Endodermal cell (in vitro differentiated cells): Measurements from ENCODE around the gene TRRAP. TPM values are rescaled to one million over a fixed set of nuclear protein-coding genes. Genes with fewer than 3 reads are reported as not detected.

Source experiments
- DNase-seq: peaks from one replicate; pipeline ENCODE4 v3.0.0-alpha.2; 2017
- H3K27ac ChIP-seq: 2 replicates; pipeline ENCODE4 v1.5.1; 2013; ENCODE audit warnings: mild to moderate bottlenecking, low read depth, low read length, moderate library complexity
- H3K27me3 ChIP-seq: 2 replicates; pipeline ENCODE4 v1.6.1; 2013; ENCODE audit warnings: mild to moderate bottlenecking, low read length, moderate library complexity; ENCODE audit not compliant: insufficient read depth, control insufficient read depth, poor library complexity, severe bottlenecking
- H3K36me3 ChIP-seq: 2 replicates; pipeline ENCODE4 v1.7.0; 2013; ENCODE audit warnings: mild to moderate bottlenecking, low read length, moderate library complexity; ENCODE audit not compliant: control insufficient read depth, insufficient read depth
- H3K4me1 ChIP-seq: one replicate; pipeline ENCODE4 v1.7.0; 2013; ENCODE audit warnings: low read length; ENCODE audit not compliant: control insufficient read depth, insufficient read depth
- H3K4me3 ChIP-seq: 2 replicates; pipeline ENCODE4 v1.5.1; 2013; ENCODE audit warnings: mild to moderate bottlenecking, low read length, moderate library complexity
- H3K9ac ChIP-seq: 2 replicates; pipeline ENCODE4 v1.6.1; 2013; ENCODE audit warnings: mild to moderate bottlenecking, low read length, moderate library complexity; ENCODE audit not compliant: poor library complexity, severe bottlenecking; ENCODE audit errors: extremely low read depth
- H3K9me3 ChIP-seq: 2 replicates; pipeline ENCODE4 v1.6.1; 2013; ENCODE audit warnings: mild to moderate bottlenecking, low read length, moderate library complexity; ENCODE audit not compliant: control insufficient read depth
- H3K27ac Mint-ChIP-seq: 2 replicates; pipeline ENCODE4 v1.8.0; 2020; ENCODE audit warnings: mixed read lengths
- H3K27me3 Mint-ChIP-seq: 2 replicates; pipeline ENCODE4 v1.8.0; 2021; ENCODE audit warnings: mild to moderate bottlenecking, mixed read lengths; ENCODE audit not compliant: insufficient read depth
- H3K36me3 Mint-ChIP-seq: 2 replicates; pipeline ENCODE4 v1.8.0; 2020; ENCODE audit warnings: low read depth, mixed read lengths
- H3K4me1 Mint-ChIP-seq: 2 replicates; pipeline ENCODE4 v1.8.0; 2020; ENCODE audit warnings: mixed read lengths
- H3K4me3 Mint-ChIP-seq: 2 replicates; pipeline ENCODE4 v1.8.0; 2020; ENCODE audit warnings: mild to moderate bottlenecking, moderate library complexity, mixed read lengths
- H3K9me3 Mint-ChIP-seq: 2 replicates; pipeline ENCODE4 v1.8.0; 2020; ENCODE audit warnings: mild to moderate bottlenecking, mixed read lengths
- WGBS, 2 experiments: methylation state at CpG; one replicate each; pipeline versions ENCODE4 v1.1.5 to v1.1.7; 2013; ENCODE audit warnings: missing lambda C conversion rate in 2 of 2, mixed read lengths in 1 of 2; ENCODE audit not compliant: insufficient coverage in 1 of 2, insufficient read length in 1 of 2; 5-methylcytosine and 5-hydroxymethylcytosine counted together
- total RNA-seq, 2 donors: library from RNA; stranded (reverse); fragmentation: NEBNext Ultra II Directional in 1 of 2; extraction: Animal tissue kit (Norgen Biotek cat#: 25700) in 1 of 2; gene quantifications; 2 replicates in 1 of 2; 3 replicates in 1 of 2; pipeline ENCODE4 v1.2.1, GENCODE V29; 2021
- TF ChIP-seq, protein P1 (sequence below): fragments of 200-600 bp; sonication (generic); conservative IDR thresholded peaks from 2 replicates; pipeline ENCODE4 v1.5.0; 2021; ENCODE audit warnings: antibody characterized with exemption, mild to moderate bottlenecking

TRRAP gene
- total RNA-seq, 2 donors from 2014 or later = 64.3 to 68.8 TPM

DNA sequence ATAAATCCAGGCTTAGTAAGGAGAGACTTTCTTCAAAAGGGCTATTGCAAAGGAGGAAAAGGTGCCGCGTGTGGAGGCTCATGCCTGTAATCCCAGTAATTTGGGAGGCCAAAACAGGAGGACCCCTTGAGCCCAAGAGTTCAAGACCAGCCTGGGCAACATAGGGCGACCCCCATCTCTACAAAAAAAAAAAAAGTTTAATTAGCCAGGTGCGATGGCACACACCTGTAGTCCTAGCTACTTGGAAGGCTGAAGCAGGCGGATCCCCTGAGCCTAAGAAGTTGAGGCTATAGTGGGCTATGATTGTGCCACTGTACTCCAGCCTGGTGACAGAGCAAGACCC, 40.7 kb upstream of the TRRAP start:
- H3K27ac ChIP-seq = no peak overlapping the region
- Mint-ChIP-seq H3K9me3 (no peaks in the 10 kb centered on the region), H3K27me3 (no peaks in the 10 kb centered on the region), H3K36me3 (no peaks in the 10 kb centered on the region), H3K4me3 (no peak overlapping the region), H3K4me1 (peaks cover 4% of the 10 kb centered on the region), H3K27ac (peak overlapping the region; percentile 30)
- no peak overlapping the region for H3K9ac ChIP-seq
- no peaks in the 10 kb centered on the region for H3K27me3 ChIP-seq
- WGBS, 2 experiments = 79 to 80% methylated on average over 5 of the region's 5 CpGs
- no peaks in the 10 kb centered on the region for H3K4me1 ChIP-seq
- no peak for DNase-seq
- no peaks in the 10 kb centered on the region for H3K9me3 ChIP-seq
- H3K4me3 ChIP-seq = no peak overlapping the region
- TF ChIP-seq, protein P1, sequence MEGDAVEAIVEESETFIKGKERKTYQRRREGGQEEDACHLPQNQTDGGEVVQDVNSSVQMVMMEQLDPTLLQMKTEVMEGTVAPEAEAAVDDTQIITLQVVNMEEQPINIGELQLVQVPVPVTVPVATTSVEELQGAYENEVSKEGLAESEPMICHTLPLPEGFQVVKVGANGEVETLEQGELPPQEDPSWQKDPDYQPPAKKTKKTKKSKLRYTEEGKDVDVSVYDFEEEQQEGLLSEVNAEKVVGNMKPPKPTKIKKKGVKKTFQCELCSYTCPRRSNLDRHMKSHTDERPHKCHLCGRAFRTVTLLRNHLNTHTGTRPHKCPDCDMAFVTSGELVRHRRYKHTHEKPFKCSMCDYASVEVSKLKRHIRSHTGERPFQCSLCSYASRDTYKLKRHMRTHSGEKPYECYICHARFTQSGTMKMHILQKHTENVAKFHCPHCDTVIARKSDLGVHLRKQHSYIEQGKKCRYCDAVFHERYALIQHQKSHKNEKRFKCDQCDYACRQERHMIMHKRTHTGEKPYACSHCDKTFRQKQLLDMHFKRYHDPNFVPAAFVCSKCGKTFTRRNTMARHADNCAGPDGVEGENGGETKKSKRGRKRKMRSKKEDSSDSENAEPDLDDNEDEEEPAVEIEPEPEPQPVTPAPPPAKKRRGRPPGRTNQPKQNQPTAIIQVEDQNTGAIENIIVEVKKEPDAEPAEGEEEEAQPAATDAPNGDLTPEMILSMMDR = no peak
- H3K36me3 ChIP-seq = no peaks in the 10 kb centered on the region

DNA sequence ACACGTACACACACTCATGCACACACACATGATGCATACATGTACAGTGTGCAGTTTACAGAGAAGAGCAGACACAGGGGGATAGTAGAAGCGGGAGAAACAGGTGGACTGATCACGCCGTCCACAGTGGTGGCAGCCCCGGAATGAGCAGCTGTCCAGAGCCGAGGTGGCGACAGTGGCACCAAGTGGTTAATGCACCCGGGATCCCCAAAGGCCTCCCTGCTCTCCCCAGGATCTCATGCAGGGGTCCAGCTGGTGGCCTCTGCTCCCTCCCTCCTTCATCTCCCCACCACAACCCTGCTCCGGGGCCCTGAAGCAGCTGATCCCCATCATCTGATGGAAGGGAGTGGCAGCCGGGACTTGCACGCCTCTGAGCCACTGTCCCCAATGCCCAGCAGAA, 38.2 kb upstream of the TRRAP start:
- Histone ChIP-seq H3K9ac (no peak overlapping the region), H3K4me3 (no peak overlapping the region), H3K27ac (no peak overlapping the region), H3K36me3 (no peaks in the 10 kb centered on the region), H3K9me3 (no peaks in the 10 kb centered on the region), H3K4me1 (no peaks in the 10 kb centered on the region), H3K27me3 (no peaks in the 10 kb centered on the region)
- DNase-seq = no peak
- Mint-ChIP-seq H3K4me3 (no peak overlapping the region), H3K4me1 (peaks cover 4% of the 10 kb centered on the region), H3K27me3 (no peaks in the 10 kb centered on the region), H3K27ac (no peak overlapping the region), H3K9me3 (no peaks in the 10 kb centered on the region), H3K36me3 (no peaks in the 10 kb centered on the region)
- TF ChIP-seq, protein P1 = no peak
- WGBS, 2 experiments = 86 to 100% methylated on average over 1 to 11 of the region's 11 CpGs

DNA sequence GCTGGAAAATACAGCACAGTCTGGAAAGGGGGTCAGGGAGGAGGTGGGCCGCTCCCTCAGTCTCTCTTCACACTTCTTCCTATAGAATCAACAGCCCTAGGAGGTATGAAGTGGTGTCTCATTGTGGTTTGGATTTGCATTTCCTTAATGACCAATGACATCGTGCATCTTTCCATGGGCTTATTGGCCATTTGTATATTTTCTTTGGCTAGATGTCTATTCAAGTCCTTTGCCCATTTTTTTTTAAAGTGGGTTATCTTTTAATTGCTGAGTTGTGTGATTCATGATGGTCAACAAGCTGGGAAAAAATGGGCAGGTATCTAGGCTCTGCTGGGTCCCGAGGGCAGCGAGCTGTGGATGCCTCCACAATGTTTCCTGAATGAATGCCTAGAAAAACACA, 37.6 kb upstream of the TRRAP start:
- H3K36me3 ChIP-seq = no peaks in the 10 kb centered on the region
- Mint-ChIP-seq H3K9me3 (no peaks in the 10 kb centered on the region), H3K4me1 (peaks cover 4% of the 10 kb centered on the region), H3K4me3 (no peak overlapping the region), H3K27ac (no peak overlapping the region), H3K27me3 (no peaks in the 10 kb centered on the region), H3K36me3 (no peaks in the 10 kb centered on the region)
- H3K27ac ChIP-seq = no peak overlapping the region
- no peaks in the 10 kb centered on the region for H3K4me1 ChIP-seq
- no peak overlapping the region for H3K4me3 ChIP-seq
- no peaks in the 10 kb centered on the region for H3K27me3 ChIP-seq
- WGBS, 2 experiments = 73 to 80% methylated on average over 2 to 3 of the region's 4 CpGs
- no peak overlapping the region for H3K9ac ChIP-seq
- no peak for DNase-seq
- TF ChIP-seq, protein P1 = no peak
- H3K9me3 ChIP-seq = no peaks in the 10 kb centered on the region
